ENCODE measurements around the gene ZNF391. TPM values are rescaled to one million over a fixed set of nuclear protein-coding genes. Genes with fewer than 3 reads are reported as not detected.
"Not testable (repeated sequence)": the region's sequence is repeated elsewhere in the genome, so short reads cannot be mapped to it uniquely, and the experiment has no call there.

The ZNF391 gene
- total RNA-seq, 1 donor from 2014 or later: 7.1 TPM

GRCh38 chr6:27415898-27416297 is 27.3 kb downstream of the ZNF391 start:
- intact Hi-C loops (cut with DNase I): no loop called here
- DNase-seq (ENCODE audit: low spot score) (no peak), ATAC-seq (no peak)

- DNase-seq (ENCODE audit: low spot score) (no peak), ATAC-seq (no peak)
- intact Hi-C loops (cut with DNase I): no loop called here
These were observed 30.8 kb downstream of the ZNF391 start for GRCh38 chr6:27419363-27419762.

DNA sequence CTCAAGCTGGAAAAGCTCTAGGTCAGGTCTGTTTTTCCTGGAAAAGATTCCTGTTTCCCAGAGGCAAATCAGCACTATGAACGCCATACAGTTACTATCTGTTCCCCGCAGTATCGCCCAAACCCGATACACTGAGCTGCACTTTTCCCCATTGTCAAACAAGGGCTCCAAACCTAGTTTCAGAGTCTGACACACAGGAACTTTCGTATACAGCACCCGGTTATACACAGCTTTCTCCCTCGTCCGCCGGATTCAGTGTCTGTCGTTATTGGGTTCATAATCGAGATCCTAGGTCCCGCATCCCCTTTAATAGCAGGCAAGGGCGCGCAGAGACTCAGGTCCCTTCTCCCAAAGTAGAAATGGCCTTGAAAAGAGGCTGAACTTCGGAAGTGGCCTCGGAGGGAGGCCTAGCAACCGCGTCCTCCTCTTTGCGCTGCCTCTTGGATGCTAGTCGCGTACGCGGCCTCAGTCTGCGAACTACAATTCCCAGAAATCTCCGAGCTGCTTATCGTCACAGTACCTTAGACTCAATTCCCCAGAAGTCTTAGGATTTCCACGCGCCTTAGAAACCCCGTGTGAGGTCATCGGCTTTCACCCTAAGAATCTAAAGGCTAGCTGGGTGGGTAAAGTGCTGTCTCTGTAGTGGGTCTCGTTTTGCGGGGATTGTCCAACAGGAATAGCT is 34.2 kb downstream of the ZNF391 start:
- DNase-seq (ENCODE audit: low spot score) (no peak), ATAC-seq (peak; percentile 58)
- intact Hi-C loops (cut with DNase I): no loop called here

DNA sequence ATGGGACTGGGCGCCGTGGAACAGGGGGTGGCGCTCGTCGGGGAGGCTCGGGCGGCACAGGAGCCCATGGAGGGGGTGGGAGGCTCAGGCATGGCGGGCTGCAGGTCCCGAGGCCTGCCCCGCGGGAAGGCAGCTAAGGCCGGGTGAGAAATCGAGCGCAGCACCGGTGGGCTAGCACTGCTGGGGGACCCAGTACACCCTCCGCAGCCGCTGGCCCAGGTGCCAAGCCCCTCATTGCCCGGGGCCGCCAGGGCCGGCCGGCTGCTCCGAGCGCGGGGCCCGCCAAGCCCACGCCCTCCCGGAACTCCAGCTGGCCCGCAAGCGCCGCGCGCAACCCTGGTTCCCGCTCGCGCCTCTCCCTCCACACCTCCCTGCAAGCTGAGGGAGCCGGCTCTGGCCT is 36.3 kb downstream of the ZNF391 start:
- ATAC-seq; DNase-seq (ENCODE audit: low spot score); intact Hi-C loops (cut with DNase I): not testable (repeated sequence)

GRCh38 chr6:27426045-27426620 is 37.6 kb downstream of the ZNF391 start:
- intact Hi-C loops (cut with DNase I): no loop called here

DNA sequence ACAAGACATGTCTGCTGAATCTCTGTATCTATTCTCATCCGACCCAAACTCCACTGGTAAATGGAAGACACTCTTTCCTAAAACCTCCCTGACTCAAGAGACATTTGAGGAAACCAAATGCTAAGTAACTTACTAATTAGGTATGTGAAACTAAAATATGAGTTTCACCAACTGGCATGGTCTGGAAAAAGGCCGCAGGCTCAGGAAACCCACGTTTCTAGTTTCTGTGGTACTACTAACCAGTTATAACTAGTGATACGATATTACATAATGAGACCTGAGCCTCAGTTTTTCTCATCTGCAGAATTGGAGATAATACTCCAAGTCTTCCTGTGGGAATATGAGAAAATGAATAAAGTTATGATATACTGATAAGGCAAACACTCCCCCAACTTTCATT is 39.9 kb downstream of the ZNF391 start:
- intact Hi-C loops (cut with DNase I): no loop called here
- DNase-seq (ENCODE audit: low spot score): no peak
- no peak for ATAC-seq

More at GRCh38 chr6:27426045-27426620, 37.6 kb downstream of the ZNF391 start:
- ATAC-seq: no peak
- no peak for DNase-seq (ENCODE audit: low spot score)

DNA sequence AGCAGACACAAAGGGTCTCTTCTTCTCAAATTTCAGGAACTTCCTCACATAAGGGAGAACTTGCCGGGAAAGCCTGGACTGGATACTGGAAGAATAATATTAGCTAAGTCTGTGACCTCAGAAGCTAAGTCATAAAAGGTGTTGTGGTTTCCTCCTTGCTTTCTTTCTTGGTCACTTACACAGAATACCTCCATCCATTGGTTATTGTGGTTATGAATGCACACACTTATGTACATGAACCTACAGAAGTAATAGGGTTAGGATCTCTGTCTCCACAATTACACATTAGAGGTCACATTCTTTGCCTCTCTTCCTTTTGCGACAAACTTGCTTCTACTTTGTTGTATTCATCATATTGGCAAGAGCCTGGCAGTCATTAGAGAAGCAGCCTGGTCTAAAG is 40.4 kb downstream of the ZNF391 start:
- intact Hi-C loops (cut with DNase I): no loop called here
- ATAC-seq: no peak
- no peak for DNase-seq (ENCODE audit: low spot score)

GRCh38 chr6:27433714-27434113 is 45.2 kb downstream of the ZNF391 start:
- no peak for DNase-seq (ENCODE audit: low spot score)
- intact Hi-C loops (cut with DNase I): no loop called here
- ATAC-seq: no peak

DNA sequence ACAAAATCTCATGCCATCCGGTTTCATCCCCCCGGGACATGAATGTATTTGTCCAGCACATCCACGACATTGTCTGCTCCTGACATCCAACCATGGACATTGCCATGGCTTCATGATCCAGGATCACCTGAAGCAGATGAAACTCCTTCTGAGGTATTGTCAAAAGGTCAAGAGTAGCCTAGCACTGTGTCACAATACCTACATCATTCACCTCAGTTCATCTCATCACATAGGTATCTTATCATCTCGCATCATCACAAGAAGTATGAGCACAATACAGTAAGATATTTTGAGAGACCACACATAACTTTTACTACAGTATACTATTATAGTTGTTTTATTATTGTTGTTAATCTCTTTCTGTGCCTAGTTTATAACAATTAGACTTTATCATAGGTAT is 50.8 kb downstream of the ZNF391 start:
- intact Hi-C loops (cut with DNase I): no loop called here
- DNase-seq (ENCODE audit: low spot score) (no peak), ATAC-seq (no peak)

GRCh38 chr6:27441001-27441400 is 52.4 kb downstream of the ZNF391 start:
- DNase-seq (ENCODE audit: low spot score) (no peak), ATAC-seq (no peak)
- intact Hi-C loops (cut with DNase I): no loop called here

DNA sequence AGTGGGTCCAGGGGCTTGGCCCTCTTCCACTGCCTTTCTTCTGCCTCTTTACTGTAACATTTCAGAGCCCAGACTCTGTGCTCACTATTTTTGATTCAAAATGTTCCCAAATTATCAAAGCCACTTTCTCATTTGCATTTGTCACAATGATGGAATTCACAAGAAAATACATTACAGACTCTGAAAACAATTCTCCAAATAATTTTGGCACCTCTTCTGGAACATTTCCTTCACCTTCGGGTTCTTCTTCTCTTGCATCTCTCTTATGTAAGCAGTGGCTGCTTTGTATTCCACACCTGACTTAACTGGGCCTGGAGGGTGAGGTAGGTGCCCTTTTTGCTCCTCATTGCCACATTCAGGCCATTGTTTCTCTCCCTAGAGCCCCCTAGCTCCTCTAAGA is 54.4 kb downstream of the ZNF391 start:
- DNase-seq (ENCODE audit: low spot score): no peak
- ATAC-seq: no peak
- intact Hi-C loops (cut with DNase I): no loop called here

- DNase-seq (ENCODE audit: low spot score) (no peak), ATAC-seq (no peak)
- intact Hi-C loops (cut with DNase I): no loop called here
These were observed 59.9 kb downstream of the ZNF391 start for GRCh38 chr6:27448456-27448855.

GRCh38 chr6:27451660-27452390 is 63.3 kb downstream of the ZNF391 start:
- ATAC-seq: no peak
- intact Hi-C loops (cut with DNase I): no loop called here

DNA sequence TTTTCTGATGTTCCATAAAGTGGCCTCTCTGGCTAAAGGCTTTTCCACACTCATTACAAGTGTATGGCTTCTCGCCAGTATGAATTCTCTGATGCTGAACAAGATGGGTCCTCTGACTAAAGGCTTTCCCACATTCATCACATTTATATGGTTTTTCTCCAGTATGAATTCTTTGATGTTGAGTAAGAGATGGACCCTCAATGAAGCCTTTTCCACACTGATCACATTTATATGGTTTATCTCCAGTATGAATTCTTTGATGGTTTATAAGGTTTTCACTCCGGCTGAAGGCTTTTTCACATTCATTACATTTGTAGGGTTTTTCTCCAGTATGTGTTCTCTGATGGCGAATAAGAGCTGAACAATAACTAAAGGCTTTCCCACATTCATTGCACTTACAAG is 63.9 kb downstream of the ZNF391 start:
- ATAC-seq: no peak
- intact Hi-C loops (cut with DNase I): no loop called here
- no peak for DNase-seq (ENCODE audit: low spot score)

More at GRCh38 chr6:27451660-27452390, 63.3 kb downstream of the ZNF391 start:
- no peak for DNase-seq (ENCODE audit: low spot score)

Other genes with a start within 250 kb of the ZNF391 start
- 0.67 TPM for gene PRSS16, start 141.1 kb upstream of the ZNF391 start, total RNA-seq
- not detected for gene POM121L2, start 76.5 kb upstream of the ZNF391 start, total RNA-seq
- gene ZNF184, start 84.3 kb downstream of the ZNF391 start, total RNA-seq: 10.6 TPM